ENCODE measurements around the gene C10orf143. TPM values are rescaled to one million over a fixed set of nuclear protein-coding genes. Genes with fewer than 3 reads are reported as not detected.

C10orf143 gene
- total and polyA plus RNA-seq, 2 of the 4 experiments (the other 2 are of a cell fraction): 0.36 to 0.60 TPM

GRCh38 chr10:130112821-130113220 lies 2.2 kb upstream of the C10orf143 start:
- H2BK5ac ChIP-seq (ENCODE audit: low read depth, low read length, poor library complexity, severe bottlenecking): no peak overlapping the region
- no peaks in the 10 kb centered on the region for H3K4me1 ChIP-seq (ENCODE audit: control insufficient read depth, insufficient read depth, low read length)
- no peak overlapping the region for H3K9ac ChIP-seq (ENCODE audit: low read depth, low read length)
- BruUV-seq (replicated peaks): no TSS peak
- H3K9me3 ChIP-seq (ENCODE audit: control insufficient read depth, insufficient read depth, low read length): no peaks in the 10 kb centered on the region
- dilution Hi-C loops (cut with HindIII; ENCODE audit: low sequenced_read_pairs, unreplicated experiment): no loop called here
- H4K5ac ChIP-seq (ENCODE audit: low read depth, low read length): no peak overlapping the region
- H4K20me1 ChIP-seq (ENCODE audit: insufficient read depth, low read length): no peaks in the 10 kb centered on the region
- no peak overlapping the region for H3K4ac ChIP-seq (ENCODE audit: low read depth, low read length)
- peaks cover 6% of the 10 kb centered on the region for H3K9me1 ChIP-seq (ENCODE audit: insufficient read depth, low read length)
- H2BK20ac ChIP-seq (ENCODE audit: low read depth, low read length): no peak overlapping the region
- no CpG with 5 or more reads among the region's 3 CpGs for WGBS, 2 experiments (ENCODE audit: extremely low coverage in 2 of 2, insufficient read length in 1 of 2)
- H3K27ac ChIP-seq (ENCODE audit: insufficient read depth, low read length): no peak overlapping the region
- ChIA-PET CTCF (no interaction called here), POLR2A (ENCODE audit: unreplicated experiment) (no interaction called here)
- peaks cover 7 to 33% of the 10 kb centered on the region in 2 experiments for H3K79me1 ChIP-seq (ENCODE audit: low read depth in 1 of 2, low read length in 2 of 2)
- TF ChIP-seq RCOR1 (IDR thresholded peaks at IDR 0.05; ENCODE audit: insufficient replicate concordance, low read length): no peak
- TF ChIP-seq, protein P1, sequence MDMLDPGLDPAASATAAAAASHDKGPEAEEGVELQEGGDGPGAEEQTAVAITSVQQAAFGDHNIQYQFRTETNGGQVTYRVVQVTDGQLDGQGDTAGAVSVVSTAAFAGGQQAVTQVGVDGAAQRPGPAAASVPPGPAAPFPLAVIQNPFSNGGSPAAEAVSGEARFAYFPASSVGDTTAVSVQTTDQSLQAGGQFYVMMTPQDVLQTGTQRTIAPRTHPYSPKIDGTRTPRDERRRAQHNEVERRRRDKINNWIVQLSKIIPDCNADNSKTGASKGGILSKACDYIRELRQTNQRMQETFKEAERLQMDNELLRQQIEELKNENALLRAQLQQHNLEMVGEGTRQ (IDR thresholded peaks at IDR 0.05; ENCODE audit: low read depth, low read length): no peak
- TF ChIP-seq POLR2A (IDR thresholded peaks at IDR 0.05; ENCODE audit: low read depth, low read length): no peak
- TF ChIP-seq NFE2L2 (IDR thresholded peaks at IDR 0.05; ENCODE audit: low read depth, low read length): no peak
- TF ChIP-seq SMC3 (IDR thresholded peaks at IDR 0.05; ENCODE audit: low read depth, low read length): no peak
- no peak for TF ChIP-seq RFX5 (IDR thresholded peaks at IDR 0.05; ENCODE audit: low read depth, low read length)
- TF ChIP-seq CHD1 (IDR thresholded peaks at IDR 0.05; ENCODE audit: low read depth, low read length): no peak
- TF ChIP-seq RAD21 (IDR thresholded peaks at IDR 0.05; ENCODE audit: low read length): no peak
- no peak for TF ChIP-seq MAFK (IDR thresholded peaks at IDR 0.05; ENCODE audit: low read depth, low read length)
- TF ChIP-seq ELK1 (IDR thresholded peaks at IDR 0.05; ENCODE audit: borderline replicate concordance, low read depth, low read length): no peak
- no peak for TF ChIP-seq MXI1 (IDR thresholded peaks at IDR 0.05; ENCODE audit: borderline replicate concordance, low read depth, low read length)
- TF ChIP-seq CEBPB (IDR thresholded peaks at IDR 0.05; ENCODE audit: low read depth, low read length): no peak
- no peak for TF ChIP-seq CTCF (conservative IDR thresholded peaks at IDR 0.05; ENCODE audit: low read depth, low read length)
- ATAC-seq (ENCODE audit: low read depth): no peak
- no peak for DNase-seq
- no peak overlapping the region for H3K14ac ChIP-seq (replicated peaks; ENCODE audit: low read depth, low read length)
- in situ Hi-C loops (cut with MboI; ENCODE audit: low sequenced_read_pairs): no loop called here
- no peak overlapping the region for H3K56ac ChIP-seq (ENCODE audit: extremely low read depth, insufficient read depth, low read length)
- H3K23ac ChIP-seq (ENCODE audit: low read depth, low read length): no peak overlapping the region
- no peak overlapping the region for H3K4me3 ChIP-seq (ENCODE audit: insufficient read depth, low read depth, low read length)
- H3K4me2 ChIP-seq (ENCODE audit: low read depth, low read length): no peak overlapping the region
- no peak overlapping the region for H2AK9ac ChIP-seq (replicated peaks; ENCODE audit: low read depth, low read length, poor library complexity)
- H3K36me3 ChIP-seq (ENCODE audit: control insufficient read depth, insufficient read depth, low read length): no peaks in the 10 kb centered on the region
- no peak overlapping the region for H4K8ac ChIP-seq (ENCODE audit: low read depth in 2 of 2, low read length in 2 of 2)
- no peak overlapping the region for H2AFZ ChIP-seq (replicated peaks; ENCODE audit: low read length, poor library complexity)
- H3K27me3 ChIP-seq (ENCODE audit: control insufficient read depth, insufficient read depth, low read length): no peaks in the 10 kb centered on the region
- H2BK15ac ChIP-seq (ENCODE audit: low read depth, low read length): no peak overlapping the region
- intact Hi-C loops (cut with micrococcal nuclease): loop anchor here (5.0 kb wide), 1 partner anchor 141 kb away; no protein-coding TSS in a partner anchor
- no peak overlapping the region for H2BK120ac ChIP-seq (ENCODE audit: low read depth, low read length)
- no peak overlapping the region for H3K18ac ChIP-seq (ENCODE audit: low read depth, low read length)
- no peak overlapping the region for H2AK5ac ChIP-seq (ENCODE audit: low read depth, low read length)
- no peak overlapping the region for H4K91ac ChIP-seq (ENCODE audit: insufficient read depth, low read depth, low read length)
